GM20431 (cell line): ENCODE results near the gene PCNT.

ENCODE experiments used
- in situ Hi-C: fragments of 300-500 bp; cut with MseI, MboI; formaldehyde crosslinking; loops from one replicate; pipeline ENCODE4 v1.15.0; 2020; ENCODE audit warnings: low sequenced_read_pairs; ENCODE audit not compliant: unreplicated experiment

PCNT gene

GRCh38 chr21:46491553-46491952 lies 167.6 kb downstream of the PCNT start:
- in situ Hi-C loops: no loop called here

GRCh38 chr21:46492851-46493250 lies 168.9 kb downstream of the PCNT start:
- in situ Hi-C loops: no loop called here

- in situ Hi-C loops: no loop called here
Measured at GRCh38 chr21:46493828-46494227, 169.9 kb downstream of the PCNT start.
